HCT116 (cell line): Measurements from ENCODE around the gene PEX10. TPM values are rescaled to one million over a fixed set of nuclear protein-coding genes. Genes with fewer than 3 reads are reported as not detected.

Source experiments
- ATAC-seq: fragments of 200-7000 bp; cut with Tn5 transposase; 2 replicates; pipeline ENCODE4 v1.9.1; 2020; ENCODE audit warnings: mild to moderate bottlenecking, moderate library complexity
- BruUV-seq: library from RNA; stranded (reverse); fragments of 400-500 nt; replicated peaks from 2 replicates; lab custom pipeline; 2021; lab: Mats Ljungman, UMichigan
- CTCF ChIA-PET: fragments of 300-600 bp; sonication (Branson Sonifier 250); formaldehyde crosslinking; loops from one replicate; lab custom pipeline; 2021; ENCODE audit warnings: antibody characterized with exemption; lab: Charles Lee
- POLR2A ChIA-PET: fragments of 300-600, 350-600 bp; sonication (Branson Sonifier 250); formaldehyde crosslinking; loops from one replicate; lab custom pipeline; 2021; ENCODE audit warnings: antibody characterized with exemption; lab: Charles Lee
- RAD21 ChIA-PET, 2 experiments: fragments of 300-600 bp; sonication (Branson Sonifier 250); formaldehyde crosslinking; loops; one replicate each; lab custom pipeline; 2023; ENCODE audit warnings: low total read pairs in 2 of 2; ENCODE audit not compliant: uncharacterized antibody in 2 of 2, unreplicated experiment in 2 of 2, low non-redundant PET in 1 of 2; lab: Charles Lee
- DNase-seq: peaks from one replicate; pipeline ENCODE4 v3.0.0-alpha.2; 2010; ENCODE audit warnings: low read depth, low spot score
- H2AFZ ChIP-seq: fragments of 200-600 bp; shearing (Covaris generic), sonication (generic); 2 replicates; pipeline ENCODE4 v1.6.1; 2017; ENCODE audit warnings: low read depth, mixed run types, mixed read lengths, antibody characterized with exemption, low read length; ENCODE audit not compliant: poor library complexity, severe bottlenecking
- H3K27ac ChIP-seq: 2 replicates; pipeline ENCODE4 v1.5.1; 2012; ENCODE audit warnings: low read depth, low read length
- H3K27me3 ChIP-seq: fragments of 200-600 bp; sonication (generic); 2 replicates; pipeline ENCODE4 v1.6.1; 2016; ENCODE audit warnings: mixed run types, low read length, mixed read lengths; ENCODE audit not compliant: insufficient read depth
- H3K36me3 ChIP-seq, 2 experiments: fragments of 200-500 bp in 1 of 2; fragments of 200-600 bp in 1 of 2; sonication (Bioruptor generic) in 1 of 2; sonication (generic) in 1 of 2; 2 replicates each; pipeline versions ENCODE4 v1.5.1 to v1.6.1; 2014 to 2016; ENCODE audit warnings: low read length in 2 of 2, inconsistent platforms in 1 of 2, mixed read lengths in 1 of 2, mixed run types in 1 of 2; ENCODE audit not compliant: insufficient read depth in 2 of 2, control insufficient read depth in 1 of 2
- H3K4me1 ChIP-seq, 2 experiments: fragments of 200-600 bp in 1 of 2; sonication (generic) in 1 of 2; 2 replicates each; pipeline versions ENCODE4 v1.5.1 to v1.6.1; 2012 to 2017; ENCODE audit warnings: low read length in 2 of 2, inconsistent platforms in 1 of 2, mild to moderate bottlenecking in 1 of 2, mixed read lengths in 1 of 2, mixed run types in 1 of 2, moderate library complexity in 1 of 2; ENCODE audit not compliant: insufficient read depth in 2 of 2, control insufficient read depth in 1 of 2
- H3K4me2 ChIP-seq: fragments of 200-600 bp; sonication (generic); 2 replicates; pipeline ENCODE4 v1.6.1; 2017; ENCODE audit warnings: mixed run types, low read length, mixed read lengths
- H3K4me3 ChIP-seq, 2 experiments: fragments of 200-600 bp in 1 of 2; sonication (generic) in 1 of 2; replicated peaks in 1 of 2; 2 replicates each; pipeline ENCODE4 v1.5.1; 2011 to 2016; ENCODE audit warnings: low read length in 2 of 2, control low read depth in 1 of 2, low read depth in 1 of 2, mild to moderate bottlenecking in 1 of 2, mixed read lengths in 1 of 2, mixed run types in 1 of 2
- H3K79me2 ChIP-seq: fragments of 200-600 bp; sonication (generic); 2 replicates; pipeline ENCODE4 v1.6.1; 2017; ENCODE audit warnings: mild to moderate bottlenecking, mixed run types, low read length, moderate library complexity, mixed read lengths; ENCODE audit not compliant: insufficient read depth
- H3K9ac ChIP-seq: fragments of 200-600 bp; sonication (generic); 2 replicates; pipeline ENCODE4 v1.6.1; 2016; ENCODE audit warnings: low read length, mixed read lengths
- H3K9me2 ChIP-seq: fragments of 200-600 bp; sonication (generic), shearing (Covaris generic); 2 replicates; pipeline ENCODE4 v1.6.1; 2017; ENCODE audit warnings: mixed run types, mild to moderate bottlenecking, moderate library complexity; ENCODE audit not compliant: insufficient read depth
- H3K9me3 ChIP-seq, 2 experiments: fragments of 200-500 bp in 1 of 2; fragments of 200-600 bp in 1 of 2; sonication (Bioruptor generic) in 1 of 2; sonication (generic) in 1 of 2; 2 replicates each; pipeline ENCODE4 v1.6.1; 2014 to 2017; ENCODE audit warnings: low read length in 2 of 2, mixed read lengths in 2 of 2, inconsistent platforms in 1 of 2, low read depth in 1 of 2, mild to moderate bottlenecking in 1 of 2, mixed run types in 1 of 2, moderate library complexity in 1 of 2; ENCODE audit not compliant: control insufficient read depth in 1 of 2, insufficient read depth in 1 of 2
- H4K20me1 ChIP-seq: fragments of 200-600 bp; sonication (generic), shearing (Covaris generic); 2 replicates; pipeline ENCODE4 v1.6.1; 2017; ENCODE audit warnings: mixed run types, mild to moderate bottlenecking, moderate library complexity; ENCODE audit not compliant: insufficient read depth
- CBX3 ChIP-seq: IDR thresholded peaks from 2 replicates; pipeline ENCODE4 v1.6.1; 2012; ENCODE audit warnings: low read depth
- CEBPB ChIP-seq: IDR thresholded peaks from 2 replicates; pipeline ENCODE4 v1.6.1; 2012; ENCODE audit warnings: low read depth
- EGR1 ChIP-seq: IDR thresholded peaks from 2 replicates; pipeline ENCODE4 v1.6.1; 2012; ENCODE audit warnings: low read depth
- EZH2 ChIP-seq: fragments of 200-600 bp; sonication (generic); IDR thresholded peaks from 2 replicates; pipeline ENCODE4 v1.6.1; 2017; ENCODE audit warnings: antibody characterized with exemption, mixed run types
- FOSL1 ChIP-seq: IDR thresholded peaks from 2 replicates; pipeline ENCODE4 v1.6.1; 2012; ENCODE audit warnings: low read depth
- JUND ChIP-seq: IDR thresholded peaks from 2 replicates; pipeline ENCODE4 v1.6.1; 2012
- RAD21 ChIP-seq: IDR thresholded peaks from 2 replicates; pipeline ENCODE4 v1.6.1; 2012; ENCODE audit warnings: low read depth, mild to moderate bottlenecking
- SIN3A ChIP-seq: IDR thresholded peaks from 2 replicates; pipeline ENCODE4 v1.6.1; 2012; ENCODE audit warnings: low read depth
- SRF ChIP-seq: IDR thresholded peaks from 2 replicates; pipeline ENCODE4 v1.6.1; 2012; ENCODE audit warnings: low read depth
- TCF7L2 ChIP-seq: IDR thresholded peaks from 2 replicates; pipeline ENCODE4 v1.7.0; 2011; ENCODE audit warnings: borderline replicate concordance, inconsistent platforms; ENCODE audit not compliant: insufficient read depth, insufficient read length; ENCODE audit errors: extremely low read depth
- YY1 ChIP-seq: IDR thresholded peaks from 2 replicates; pipeline ENCODE4 v1.6.1; 2011; ENCODE audit warnings: low read length, low read depth, moderate library complexity, mild to moderate bottlenecking; ENCODE audit not compliant: insufficient replicate concordance; ENCODE audit errors: extremely low read depth
- ZFX ChIP-seq: fragments of 450-650 bp; IDR thresholded peaks from 2 replicates; pipeline ENCODE4 v1.6.1; 2017
- ZNF274 ChIP-seq: fragments of 200-500 bp; sonication (Bioruptor generic); IDR thresholded peaks from 2 replicates; pipeline ENCODE4 v1.6.1; 2014; ENCODE audit warnings: mild to moderate bottlenecking, low read depth, low read length, inconsistent platforms
- intact Hi-C: fragments of 100-400 bp; cut with micrococcal nuclease; formaldehyde crosslinking; loops from 2 replicates; pipeline ENCODE4 v1.10.0; 2022
- total RNA-seq: library from RNA; stranded (reverse); gene quantifications from one replicate; pipeline ENCODE4 v1.2.1, GENCODE V29; 2021; ENCODE audit not compliant: unreplicated experiment
- TF ChIP-seq, protein P1 (sequence below): IDR thresholded peaks from 2 replicates; pipeline ENCODE4 v1.6.1; 2012; ENCODE audit warnings: low read depth
- TF ChIP-seq, protein P2 (sequence below): IDR thresholded peaks from 2 replicates; pipeline ENCODE4 v1.6.1; 2012
- TF ChIP-seq, protein P3 (sequence below): IDR thresholded peaks from 2 replicates; pipeline ENCODE4 v1.6.1; 2011; ENCODE audit warnings: mild to moderate bottlenecking, low read length, moderate library complexity; ENCODE audit not compliant: insufficient replicate concordance; ENCODE audit errors: extremely low read depth
- TF ChIP-seq, protein P4 (sequence below), 3 experiments: fragments of 200-600 bp in 1 of 3; sonication (generic) in 1 of 3; IDR thresholded peaks in 2 of 3; conservative IDR thresholded peaks in 1 of 3; 2 replicates each; pipeline ENCODE4 v1.5.1; 2012 to 2017; ENCODE audit warnings: low read depth in 2 of 3, low read length in 2 of 3, antibody characterized with exemption in 1 of 3, borderline replicate concordance in 1 of 3, control low read depth in 1 of 3, mild to moderate bottlenecking in 1 of 3, mixed read lengths in 1 of 3, mixed run types in 1 of 3, moderate library complexity in 1 of 3; ENCODE audit not compliant: insufficient read depth in 1 of 3
- TF ChIP-seq, protein P5 (sequence below): IDR thresholded peaks from 2 replicates; pipeline ENCODE4 v1.6.1; 2012

PEX10 gene
- total RNA-seq, 1 experiment from 2014 or later = 27.9 TPM

DNA sequence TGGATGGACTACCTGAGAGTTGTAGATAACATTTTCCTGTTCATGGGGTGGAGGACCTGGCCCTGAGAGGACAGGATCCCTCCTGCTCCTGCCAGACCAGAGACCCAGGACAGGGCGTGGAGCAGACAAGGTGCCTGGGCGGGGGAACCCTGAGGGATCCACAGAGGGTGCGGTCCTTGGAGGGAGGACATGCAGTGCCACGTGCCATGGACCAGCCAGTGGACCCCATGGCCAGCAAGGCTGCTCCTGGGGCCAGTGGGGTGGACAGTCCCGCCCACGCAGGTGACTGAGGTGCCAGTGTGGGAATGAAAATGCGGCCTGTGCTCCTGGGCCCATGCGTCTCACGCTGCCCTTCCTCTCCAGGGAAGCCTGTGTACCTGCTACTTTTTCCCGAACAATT lies 17.1 kb downstream of the PEX10 start (continued):
- TF ChIP-seq, protein P1, sequence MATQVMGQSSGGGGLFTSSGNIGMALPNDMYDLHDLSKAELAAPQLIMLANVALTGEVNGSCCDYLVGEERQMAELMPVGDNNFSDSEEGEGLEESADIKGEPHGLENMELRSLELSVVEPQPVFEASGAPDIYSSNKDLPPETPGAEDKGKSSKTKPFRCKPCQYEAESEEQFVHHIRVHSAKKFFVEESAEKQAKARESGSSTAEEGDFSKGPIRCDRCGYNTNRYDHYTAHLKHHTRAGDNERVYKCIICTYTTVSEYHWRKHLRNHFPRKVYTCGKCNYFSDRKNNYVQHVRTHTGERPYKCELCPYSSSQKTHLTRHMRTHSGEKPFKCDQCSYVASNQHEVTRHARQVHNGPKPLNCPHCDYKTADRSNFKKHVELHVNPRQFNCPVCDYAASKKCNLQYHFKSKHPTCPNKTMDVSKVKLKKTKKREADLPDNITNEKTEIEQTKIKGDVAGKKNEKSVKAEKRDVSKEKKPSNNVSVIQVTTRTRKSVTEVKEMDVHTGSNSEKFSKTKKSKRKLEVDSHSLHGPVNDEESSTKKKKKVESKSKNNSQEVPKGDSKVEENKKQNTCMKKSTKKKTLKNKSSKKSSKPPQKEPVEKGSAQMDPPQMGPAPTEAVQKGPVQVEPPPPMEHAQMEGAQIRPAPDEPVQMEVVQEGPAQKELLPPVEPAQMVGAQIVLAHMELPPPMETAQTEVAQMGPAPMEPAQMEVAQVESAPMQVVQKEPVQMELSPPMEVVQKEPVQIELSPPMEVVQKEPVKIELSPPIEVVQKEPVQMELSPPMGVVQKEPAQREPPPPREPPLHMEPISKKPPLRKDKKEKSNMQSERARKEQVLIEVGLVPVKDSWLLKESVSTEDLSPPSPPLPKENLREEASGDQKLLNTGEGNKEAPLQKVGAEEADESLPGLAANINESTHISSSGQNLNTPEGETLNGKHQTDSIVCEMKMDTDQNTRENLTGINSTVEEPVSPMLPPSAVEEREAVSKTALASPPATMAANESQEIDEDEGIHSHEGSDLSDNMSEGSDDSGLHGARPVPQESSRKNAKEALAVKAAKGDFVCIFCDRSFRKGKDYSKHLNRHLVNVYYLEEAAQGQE = no peak
- TF ChIP-seq CBX3 = no peak
- TF ChIP-seq SRF = no peak
- TF ChIP-seq SIN3A = no peak
- TF ChIP-seq, protein P2, sequence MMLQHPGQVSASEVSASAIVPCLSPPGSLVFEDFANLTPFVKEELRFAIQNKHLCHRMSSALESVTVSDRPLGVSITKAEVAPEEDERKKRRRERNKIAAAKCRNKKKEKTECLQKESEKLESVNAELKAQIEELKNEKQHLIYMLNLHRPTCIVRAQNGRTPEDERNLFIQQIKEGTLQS = no peak

DNA sequence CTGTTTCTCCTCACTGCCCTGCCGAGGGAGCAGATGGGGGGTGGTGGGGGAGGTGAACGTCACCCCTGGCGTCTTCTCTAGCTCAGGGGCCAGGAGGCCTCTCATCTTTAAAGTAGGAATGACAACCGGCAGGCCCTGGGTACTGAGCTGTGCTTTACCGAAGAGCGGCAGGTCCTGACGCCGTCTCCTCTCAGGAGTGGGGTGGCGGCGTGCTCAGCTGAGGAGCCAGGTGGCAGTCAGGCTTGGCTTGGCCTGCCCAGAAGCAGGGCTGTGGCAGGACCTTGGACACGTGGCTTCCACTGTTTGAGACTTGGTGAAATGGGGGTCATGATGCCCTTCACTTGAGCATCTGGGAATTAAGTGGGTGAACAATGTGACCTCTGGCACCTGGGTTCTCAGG lies 17.6 kb downstream of the PEX10 start:
- Histone ChIP-seq H3K9me3 (no peaks in the 10 kb centered on the region), H3K27ac (no peak overlapping the region), H3K4me3 (no peak overlapping the region), H2AFZ (no peak overlapping the region), H3K79me2 (peaks cover 83% of the 10 kb centered on the region), H3K9me2 (no peaks in the 10 kb centered on the region), H3K9ac (no peak overlapping the region), H4K20me1 (0 out of 2 replicates have a peak, but pooled peaks cover 7% of the 10 kb centered on the region), H3K4me1 (peaks cover 14 to 23% of the 10 kb centered on the region in 2 experiments), H3K27me3 (no peaks in the 10 kb centered on the region), H3K36me3 (peaks cover 27 to 43% of the 10 kb centered on the region in 2 experiments), H3K4me2 (no peak overlapping the region)
- POLR2A ChIA-PET = no interaction called here
- BruUV-seq = no TSS peak
- RAD21 ChIA-PET = no interaction called here
- CTCF ChIA-PET = no interaction called here
- DNase-seq (no peak), ATAC-seq (no peak)
- intact Hi-C loops = no loop called here
- TF ChIP-seq EZH2 (no peak), JUND (no peak), CBX3 (no peak), CEBPB (no peak), EGR1 (no peak), YY1 (no peak), ZNF274 (no peak), RAD21 (no peak), TCF7L2 (no peak), FOSL1 (no peak), ZFX (no peak), SRF (no peak)
- TF ChIP-seq, protein P3, sequence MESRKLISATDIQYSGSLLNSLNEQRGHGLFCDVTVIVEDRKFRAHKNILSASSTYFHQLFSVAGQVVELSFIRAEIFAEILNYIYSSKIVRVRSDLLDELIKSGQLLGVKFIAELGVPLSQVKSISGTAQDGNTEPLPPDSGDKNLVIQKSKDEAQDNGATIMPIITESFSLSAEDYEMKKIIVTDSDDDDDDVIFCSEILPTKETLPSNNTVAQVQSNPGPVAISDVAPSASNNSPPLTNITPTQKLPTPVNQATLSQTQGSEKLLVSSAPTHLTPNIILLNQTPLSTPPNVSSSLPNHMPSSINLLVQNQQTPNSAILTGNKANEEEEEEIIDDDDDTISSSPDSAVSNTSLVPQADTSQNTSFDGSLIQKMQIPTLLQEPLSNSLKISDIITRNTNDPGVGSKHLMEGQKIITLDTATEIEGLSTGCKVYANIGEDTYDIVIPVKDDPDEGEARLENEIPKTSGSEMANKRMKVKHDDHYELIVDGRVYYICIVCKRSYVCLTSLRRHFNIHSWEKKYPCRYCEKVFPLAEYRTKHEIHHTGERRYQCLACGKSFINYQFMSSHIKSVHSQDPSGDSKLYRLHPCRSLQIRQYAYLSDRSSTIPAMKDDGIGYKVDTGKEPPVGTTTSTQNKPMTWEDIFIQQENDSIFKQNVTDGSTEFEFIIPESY = no peak
- TF ChIP-seq, protein P2 = no peak
- TF ChIP-seq, protein P4, sequence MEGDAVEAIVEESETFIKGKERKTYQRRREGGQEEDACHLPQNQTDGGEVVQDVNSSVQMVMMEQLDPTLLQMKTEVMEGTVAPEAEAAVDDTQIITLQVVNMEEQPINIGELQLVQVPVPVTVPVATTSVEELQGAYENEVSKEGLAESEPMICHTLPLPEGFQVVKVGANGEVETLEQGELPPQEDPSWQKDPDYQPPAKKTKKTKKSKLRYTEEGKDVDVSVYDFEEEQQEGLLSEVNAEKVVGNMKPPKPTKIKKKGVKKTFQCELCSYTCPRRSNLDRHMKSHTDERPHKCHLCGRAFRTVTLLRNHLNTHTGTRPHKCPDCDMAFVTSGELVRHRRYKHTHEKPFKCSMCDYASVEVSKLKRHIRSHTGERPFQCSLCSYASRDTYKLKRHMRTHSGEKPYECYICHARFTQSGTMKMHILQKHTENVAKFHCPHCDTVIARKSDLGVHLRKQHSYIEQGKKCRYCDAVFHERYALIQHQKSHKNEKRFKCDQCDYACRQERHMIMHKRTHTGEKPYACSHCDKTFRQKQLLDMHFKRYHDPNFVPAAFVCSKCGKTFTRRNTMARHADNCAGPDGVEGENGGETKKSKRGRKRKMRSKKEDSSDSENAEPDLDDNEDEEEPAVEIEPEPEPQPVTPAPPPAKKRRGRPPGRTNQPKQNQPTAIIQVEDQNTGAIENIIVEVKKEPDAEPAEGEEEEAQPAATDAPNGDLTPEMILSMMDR (IDR thresholded peaks at IDR 0.05 in 2 of 3, conservative IDR thresholded peaks at IDR 0.05 in 1 of 3; ENCODE audit: borderline replicate concordance in 1 of 3, insufficient read depth in 1 of 3, low read depth in 2 of 3, low read length in 2 of 3) = no peak
- TF ChIP-seq, protein P5, sequence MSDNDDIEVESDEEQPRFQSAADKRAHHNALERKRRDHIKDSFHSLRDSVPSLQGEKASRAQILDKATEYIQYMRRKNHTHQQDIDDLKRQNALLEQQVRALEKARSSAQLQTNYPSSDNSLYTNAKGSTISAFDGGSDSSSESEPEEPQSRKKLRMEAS = no peak
